ENCODE measurements around the gene EBF4. TPM values are rescaled to one million over a fixed set of nuclear protein-coding genes. Genes with fewer than 3 reads are reported as not detected.

EBF4 gene
- total and polyA plus RNA-seq, 10 of the 15 experiments (the other 5 are each of a cell fraction or from before 2014, with no cell fraction given): 0.13 TPM; not detected in 9

DNA sequence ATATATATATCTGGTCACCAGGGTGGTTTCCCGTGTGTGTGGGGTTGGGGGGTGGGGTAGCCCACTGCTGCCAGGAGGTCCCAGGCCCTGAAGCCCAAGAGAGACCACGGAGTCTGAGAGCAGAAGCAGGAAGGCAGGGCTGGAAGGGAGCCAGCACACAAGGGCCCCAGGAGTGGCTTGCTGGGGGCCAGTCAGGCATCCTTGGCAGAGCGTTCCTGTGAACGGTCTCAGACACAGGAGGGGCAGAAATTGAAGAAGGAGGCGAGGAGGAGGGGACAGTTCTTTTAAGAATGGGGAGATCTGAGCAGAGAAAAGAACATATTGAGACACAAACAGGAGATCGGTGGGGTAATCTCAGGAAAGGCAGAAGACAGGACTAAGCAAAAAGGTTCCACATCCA lies 1.9 kb upstream of the EBF4 start (continued):
- TF ChIP-seq, protein P1, sequence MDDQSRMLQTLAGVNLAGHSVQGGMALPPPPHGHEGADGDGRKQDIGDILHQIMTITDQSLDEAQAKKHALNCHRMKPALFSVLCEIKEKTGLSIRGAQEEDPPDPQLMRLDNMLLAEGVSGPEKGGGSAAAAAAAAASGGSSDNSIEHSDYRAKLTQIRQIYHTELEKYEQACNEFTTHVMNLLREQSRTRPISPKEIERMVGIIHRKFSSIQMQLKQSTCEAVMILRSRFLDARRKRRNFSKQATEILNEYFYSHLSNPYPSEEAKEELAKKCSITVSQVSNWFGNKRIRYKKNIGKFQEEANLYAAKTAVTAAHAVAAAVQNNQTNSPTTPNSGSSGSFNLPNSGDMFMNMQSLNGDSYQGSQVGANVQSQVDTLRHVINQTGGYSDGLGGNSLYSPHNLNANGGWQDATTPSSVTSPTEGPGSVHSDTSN (IDR thresholded peaks at IDR 0.05; ENCODE audit: insufficient replicate concordance, low read depth, low read length): no peak
- TF ChIP-seq, protein P2, sequence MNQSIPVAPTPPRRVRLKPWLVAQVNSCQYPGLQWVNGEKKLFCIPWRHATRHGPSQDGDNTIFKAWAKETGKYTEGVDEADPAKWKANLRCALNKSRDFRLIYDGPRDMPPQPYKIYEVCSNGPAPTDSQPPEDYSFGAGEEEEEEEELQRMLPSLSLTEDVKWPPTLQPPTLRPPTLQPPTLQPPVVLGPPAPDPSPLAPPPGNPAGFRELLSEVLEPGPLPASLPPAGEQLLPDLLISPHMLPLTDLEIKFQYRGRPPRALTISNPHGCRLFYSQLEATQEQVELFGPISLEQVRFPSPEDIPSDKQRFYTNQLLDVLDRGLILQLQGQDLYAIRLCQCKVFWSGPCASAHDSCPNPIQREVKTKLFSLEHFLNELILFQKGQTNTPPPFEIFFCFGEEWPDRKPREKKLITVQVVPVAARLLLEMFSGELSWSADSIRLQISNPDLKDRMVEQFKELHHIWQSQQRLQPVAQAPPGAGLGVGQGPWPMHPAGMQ (IDR thresholded peaks at IDR 0.05; ENCODE audit: borderline replicate concordance): no peak
- TF ChIP-seq, protein P3, sequence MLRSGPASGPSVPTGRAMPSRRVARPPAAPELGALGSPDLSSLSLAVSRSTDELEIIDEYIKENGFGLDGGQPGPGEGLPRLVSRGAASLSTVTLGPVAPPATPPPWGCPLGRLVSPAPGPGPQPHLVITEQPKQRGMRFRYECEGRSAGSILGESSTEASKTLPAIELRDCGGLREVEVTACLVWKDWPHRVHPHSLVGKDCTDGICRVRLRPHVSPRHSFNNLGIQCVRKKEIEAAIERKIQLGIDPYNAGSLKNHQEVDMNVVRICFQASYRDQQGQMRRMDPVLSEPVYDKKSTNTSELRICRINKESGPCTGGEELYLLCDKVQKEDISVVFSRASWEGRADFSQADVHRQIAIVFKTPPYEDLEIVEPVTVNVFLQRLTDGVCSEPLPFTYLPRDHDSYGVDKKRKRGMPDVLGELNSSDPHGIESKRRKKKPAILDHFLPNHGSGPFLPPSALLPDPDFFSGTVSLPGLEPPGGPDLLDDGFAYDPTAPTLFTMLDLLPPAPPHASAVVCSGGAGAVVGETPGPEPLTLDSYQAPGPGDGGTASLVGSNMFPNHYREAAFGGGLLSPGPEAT (IDR thresholded peaks at IDR 0.05; ENCODE audit: low read depth): no peak
- no peak for TF ChIP-seq ZNF217 (IDR thresholded peaks at IDR 0.05)

DNA sequence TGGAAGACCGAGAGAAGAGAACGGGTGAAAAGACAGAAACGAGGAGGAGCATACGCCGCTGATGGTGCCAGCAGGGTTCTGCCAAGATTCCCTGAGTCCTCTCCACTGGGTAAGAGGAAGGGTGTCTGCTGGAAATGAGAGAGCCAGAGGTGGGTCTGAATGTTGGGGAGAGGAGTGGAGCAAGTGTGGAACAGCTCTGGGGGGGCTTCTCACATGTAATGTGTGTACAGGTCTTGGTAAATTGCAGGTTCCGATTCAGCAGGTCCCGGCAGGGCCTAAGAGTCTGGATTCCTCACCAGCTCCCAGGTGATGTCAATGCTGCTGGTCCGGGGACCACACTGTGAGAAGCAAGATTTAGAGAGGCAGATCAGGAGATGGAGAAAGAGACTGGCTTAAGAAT lies 1.5 kb upstream of the EBF4 start:
- TF ChIP-seq BMI1 (IDR thresholded peaks at IDR 0.05; ENCODE audit: borderline replicate concordance) (no peak), TCF3 (IDR thresholded peaks at IDR 0.05; ENCODE audit: borderline replicate concordance, insufficient read depth, low read depth, low read length) (no peak), ETV6 (conservative IDR thresholded peaks at IDR 0.05 in 1 of 2, IDR thresholded peaks at IDR 0.05 in 1 of 2; ENCODE audit: borderline replicate concordance in 1 of 2, low read depth in 1 of 2) (no peak), MXI1 (IDR thresholded peaks at IDR 0.05; ENCODE audit: low read depth, low read length) (no peak), RCOR1 (conservative IDR thresholded peaks at IDR 0.05; ENCODE audit: low read depth, low read length) (no peak), SP1 (IDR thresholded peaks at IDR 0.05; ENCODE audit: low read depth, low read length) (no peak), PML (IDR thresholded peaks at IDR 0.05; ENCODE audit: low read length) (no peak)
- TF ChIP-seq, protein P4, sequence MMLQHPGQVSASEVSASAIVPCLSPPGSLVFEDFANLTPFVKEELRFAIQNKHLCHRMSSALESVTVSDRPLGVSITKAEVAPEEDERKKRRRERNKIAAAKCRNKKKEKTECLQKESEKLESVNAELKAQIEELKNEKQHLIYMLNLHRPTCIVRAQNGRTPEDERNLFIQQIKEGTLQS (IDR thresholded peaks at IDR 0.05; ENCODE audit: borderline replicate concordance, extremely low read depth, low read depth, low read length): no peak
- TF ChIP-seq, protein P5, sequence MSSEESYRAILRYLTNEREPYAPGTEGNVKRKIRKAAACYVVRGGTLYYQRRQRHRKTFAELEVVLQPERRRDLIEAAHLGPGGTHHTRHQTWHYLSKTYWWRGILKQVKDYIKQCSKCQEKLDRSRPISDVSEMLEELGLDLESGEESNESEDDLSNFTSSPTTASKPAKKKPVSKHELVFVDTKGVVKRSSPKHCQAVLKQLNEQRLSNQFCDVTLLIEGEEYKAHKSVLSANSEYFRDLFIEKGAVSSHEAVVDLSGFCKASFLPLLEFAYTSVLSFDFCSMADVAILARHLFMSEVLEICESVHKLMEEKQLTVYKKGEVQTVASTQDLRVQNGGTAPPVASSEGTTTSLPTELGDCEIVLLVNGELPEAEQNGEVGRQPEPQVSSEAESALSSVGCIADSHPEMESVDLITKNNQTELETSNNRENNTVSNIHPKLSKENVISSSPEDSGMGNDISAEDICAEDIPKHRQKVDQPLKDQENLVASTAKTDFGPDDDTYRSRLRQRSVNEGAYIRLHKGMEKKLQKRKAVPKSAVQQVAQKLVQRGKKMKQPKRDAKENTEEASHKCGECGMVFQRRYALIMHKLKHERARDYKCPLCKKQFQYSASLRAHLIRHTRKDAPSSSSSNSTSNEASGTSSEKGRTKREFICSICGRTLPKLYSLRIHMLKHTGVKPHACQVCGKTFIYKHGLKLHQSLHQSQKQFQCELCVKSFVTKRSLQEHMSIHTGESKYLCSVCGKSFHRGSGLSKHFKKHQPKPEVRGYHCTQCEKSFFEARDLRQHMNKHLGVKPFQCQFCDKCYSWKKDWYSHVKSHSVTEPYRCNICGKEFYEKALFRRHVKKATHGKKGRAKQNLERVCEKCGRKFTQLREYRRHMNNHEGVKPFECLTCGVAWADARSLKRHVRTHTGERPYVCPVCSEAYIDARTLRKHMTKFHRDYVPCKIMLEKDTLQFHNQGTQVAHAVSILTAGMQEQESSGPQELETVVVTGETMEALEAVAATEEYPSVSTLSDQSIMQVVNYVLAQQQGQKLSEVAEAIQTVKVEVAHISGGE (CRISPR knock-in tag; IDR thresholded peaks at IDR 0.05): no peak
- 84% methylated on average over 8 of the region's 8 CpGs for WGBS (ENCODE audit: insufficient coverage, insufficient replicate concordance, low lambda C conversion rate, missing lambda C conversion rate)
- BruUV-seq (replicated peaks): no TSS peak
- no peak for FAIRE-seq
- Histone ChIP-seq H3K4me1 (ENCODE audit: control insufficient read depth, insufficient read depth, low read length) (no peaks in the 10 kb centered on the region), H3K27ac (ENCODE audit: control insufficient read depth, insufficient read depth) (no peak overlapping the region), H3K4me3 (no peak overlapping the region), H2AFZ (ENCODE audit: control insufficient read depth, low read depth, low read length) (no peak overlapping the region), H3K4me2 (ENCODE audit: control insufficient read depth, insufficient read depth) (no peak overlapping the region), H3K27me3 (replicated peaks in 1 of 2; ENCODE audit: control insufficient read depth in 2 of 2, insufficient read depth in 2 of 2, low read length in 1 of 2) (peaks cover 10 to 26% of the 10 kb centered on the region in 2 experiments), H4K20me1 (ENCODE audit: control insufficient read depth, insufficient read depth) (no peaks in the 10 kb centered on the region), H3K79me2 (ENCODE audit: control insufficient read depth, insufficient read depth, low read length) (no peaks in the 10 kb centered on the region), H3K9me3 (replicated peaks; ENCODE audit: control insufficient read depth, insufficient read depth, low read length) (no peaks in the 10 kb centered on the region), H3K9ac (ENCODE audit: control insufficient read depth, insufficient read depth, low read length) (no peak overlapping the region), H3K36me3 (ENCODE audit: control insufficient read depth in 2 of 2, insufficient read depth in 2 of 2, low read length in 1 of 2) (no peaks in the 10 kb centered on the region)
- intact Hi-C loops (cut with micrococcal nuclease; ENCODE audit: unreplicated experiment) (no loop called here), in situ Hi-C loops (cut with MboI) (no loop called here)
- no peak for ATAC-seq
- RAD21 ChIA-PET (ENCODE audit: unreplicated experiment): no interaction called here
- DNase-seq (ENCODE audit: low read depth, low spot score): no peak
- CTCF ChIA-PET: no interaction called here
- POLR2A ChIA-PET: no interaction called here
- SMC1A ChIA-PET (ENCODE audit: uncharacterized antibody, unreplicated experiment): no interaction called here

All from GM12878 (cell line).